GM19193 (cell line): ENCODE data around the gene SV2B.

Source experiments
- POLR2A ChIP-seq: IDR thresholded peaks from 4 replicates; pipeline ENCODE4 v1.6.1; 2011; ENCODE audit not compliant: insufficient read depth, insufficient read length; ENCODE audit errors: extremely low read depth

SV2B gene

DNA sequence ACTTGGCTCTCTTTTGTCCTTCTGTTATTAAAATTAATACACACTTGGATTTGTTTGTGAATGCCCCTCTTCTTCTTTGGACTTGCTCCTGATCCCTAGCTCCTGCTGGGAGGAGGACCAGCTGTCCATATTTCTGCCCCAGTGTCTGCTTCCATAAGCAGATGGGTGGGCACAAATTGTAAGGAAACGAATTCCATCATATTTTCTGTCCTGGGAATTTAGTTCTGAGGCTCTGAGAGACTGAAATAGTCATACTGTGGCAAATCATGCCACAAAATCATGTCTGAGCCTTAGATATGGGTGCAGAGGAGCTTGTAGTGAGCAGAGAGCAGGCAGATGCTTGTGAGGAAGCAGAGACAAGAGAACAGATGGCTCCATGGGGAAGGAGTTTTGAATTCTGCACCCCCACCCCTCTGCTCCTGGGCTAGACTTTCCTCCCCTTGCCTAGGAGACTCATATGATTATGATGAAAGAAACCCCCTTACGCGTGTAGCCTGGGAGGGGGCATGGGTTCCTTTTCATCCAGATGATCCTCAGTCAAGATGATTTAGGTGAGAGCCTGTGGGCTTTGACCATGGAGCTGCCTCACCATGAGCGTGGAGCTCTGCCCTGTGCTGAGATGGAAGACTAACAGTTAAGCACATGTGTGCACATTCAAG is 50.6 kb downstream of the SV2B start:
- TF ChIP-seq POLR2A: no peak

DNA sequence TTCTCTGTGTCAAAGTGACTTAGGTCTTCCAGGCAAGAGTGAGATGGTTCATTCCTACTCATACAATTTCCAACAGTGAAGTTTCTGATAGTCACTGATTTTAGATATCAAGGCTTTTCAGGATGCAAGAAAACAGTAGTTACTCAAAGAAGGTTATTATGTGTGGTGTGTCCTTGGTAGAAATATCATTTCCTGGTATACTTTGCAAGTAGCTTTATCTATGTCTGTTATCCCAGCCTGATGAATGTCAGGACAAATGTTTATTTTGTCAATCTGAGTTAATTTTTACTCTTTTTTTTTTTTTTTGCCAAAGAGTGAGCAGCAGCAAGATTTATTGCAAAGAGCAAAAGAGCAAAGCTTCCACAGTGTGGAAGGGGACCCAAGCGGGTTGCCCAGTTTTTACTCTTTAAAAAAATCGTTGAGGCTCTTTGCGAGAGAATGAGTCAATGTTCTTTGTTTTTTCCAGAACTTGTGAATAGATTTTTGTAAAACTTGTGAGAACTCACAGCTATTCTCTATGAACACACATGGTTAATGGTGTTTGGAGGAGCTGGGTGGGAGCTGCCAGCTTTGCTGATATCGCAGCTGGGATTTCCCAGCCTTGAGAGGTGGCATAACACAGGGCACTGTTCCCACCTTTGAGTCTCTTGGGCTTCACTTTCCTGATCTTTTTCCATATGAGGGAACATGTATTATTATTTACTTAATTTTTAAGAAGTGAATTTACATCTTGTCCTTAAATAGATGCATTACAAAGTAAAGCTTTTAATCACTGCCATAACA is 51.9 kb downstream of the SV2B start:
- no peak for TF ChIP-seq POLR2A

DNA sequence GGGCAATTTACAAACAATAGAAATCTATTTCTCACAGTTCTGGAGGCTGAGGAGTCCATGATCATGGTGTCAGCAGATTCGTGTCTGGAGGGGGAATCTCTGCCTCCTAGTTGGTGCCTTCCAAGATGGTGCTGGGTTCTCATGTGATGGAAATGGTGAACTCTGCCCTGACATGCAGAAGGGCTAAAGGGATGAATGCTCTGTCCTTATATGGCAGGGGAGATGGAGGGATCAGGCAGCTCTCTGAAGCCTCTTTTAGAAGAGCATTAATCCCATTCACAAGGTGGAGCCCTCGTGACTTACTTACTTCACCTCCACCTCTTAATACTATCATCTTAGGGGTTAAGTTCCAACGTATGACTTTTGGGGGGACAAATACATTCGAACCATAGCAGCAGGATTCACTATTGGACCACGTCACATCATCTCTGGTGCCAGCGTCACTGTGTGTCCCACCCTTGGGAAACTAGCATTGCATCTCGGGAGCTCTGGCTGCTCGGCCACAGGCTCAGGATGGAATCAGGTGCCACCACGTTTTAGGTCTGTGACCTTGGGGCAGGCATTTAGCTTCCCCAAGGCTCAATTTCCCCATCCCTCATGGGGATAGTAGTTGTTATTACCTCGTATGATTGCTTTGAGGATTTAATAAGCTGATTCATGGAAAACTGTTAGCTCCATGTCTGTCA is 53.0 kb downstream of the SV2B start:
- TF ChIP-seq POLR2A: no peak

DNA sequence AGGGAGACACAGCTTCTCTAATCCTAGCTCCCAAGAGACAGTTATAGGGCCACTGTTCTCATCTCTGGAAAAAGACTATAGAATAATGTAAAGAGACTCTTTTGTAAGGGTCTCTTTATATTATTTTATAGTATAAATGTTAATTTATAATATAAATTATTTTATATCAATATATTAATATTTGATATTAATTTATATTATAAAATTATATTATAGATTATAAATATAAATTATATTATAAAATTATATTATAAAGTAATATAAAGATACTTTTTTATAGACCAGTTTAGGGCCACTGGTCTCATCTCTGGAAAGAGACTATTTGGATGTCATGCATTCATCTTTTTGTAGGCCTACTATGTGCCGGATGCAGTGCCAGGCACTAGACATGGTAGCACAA is 53.9 kb downstream of the SV2B start:
- no peak for TF ChIP-seq POLR2A

DNA sequence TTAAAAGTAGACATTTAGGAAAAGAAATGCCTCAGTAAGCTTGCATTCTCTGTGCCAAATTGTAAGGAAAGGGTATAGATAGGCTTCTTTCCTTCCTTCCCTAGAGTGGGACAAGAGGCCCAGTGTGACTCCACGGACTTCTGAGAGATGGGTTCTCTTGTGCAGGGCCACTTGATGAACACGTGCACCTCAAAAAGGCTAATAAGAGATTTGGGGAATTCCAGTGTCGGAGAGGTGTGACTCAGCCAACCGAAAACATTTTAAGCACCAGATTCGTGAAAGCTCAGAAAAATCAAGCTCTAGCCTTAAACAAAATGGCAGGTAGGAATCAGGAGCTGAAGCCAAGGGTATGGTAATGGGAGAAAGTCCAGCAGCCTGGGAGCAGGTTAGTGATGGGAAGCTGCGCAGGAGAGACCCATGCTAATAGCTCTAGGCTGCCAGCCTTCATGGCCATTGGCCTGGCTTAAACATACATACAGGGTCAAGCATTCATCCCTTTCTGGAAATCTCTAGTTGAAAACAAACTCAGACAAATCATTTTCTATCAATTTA is 56.2 kb downstream of the SV2B start:
- TF ChIP-seq POLR2A: no peak

DNA sequence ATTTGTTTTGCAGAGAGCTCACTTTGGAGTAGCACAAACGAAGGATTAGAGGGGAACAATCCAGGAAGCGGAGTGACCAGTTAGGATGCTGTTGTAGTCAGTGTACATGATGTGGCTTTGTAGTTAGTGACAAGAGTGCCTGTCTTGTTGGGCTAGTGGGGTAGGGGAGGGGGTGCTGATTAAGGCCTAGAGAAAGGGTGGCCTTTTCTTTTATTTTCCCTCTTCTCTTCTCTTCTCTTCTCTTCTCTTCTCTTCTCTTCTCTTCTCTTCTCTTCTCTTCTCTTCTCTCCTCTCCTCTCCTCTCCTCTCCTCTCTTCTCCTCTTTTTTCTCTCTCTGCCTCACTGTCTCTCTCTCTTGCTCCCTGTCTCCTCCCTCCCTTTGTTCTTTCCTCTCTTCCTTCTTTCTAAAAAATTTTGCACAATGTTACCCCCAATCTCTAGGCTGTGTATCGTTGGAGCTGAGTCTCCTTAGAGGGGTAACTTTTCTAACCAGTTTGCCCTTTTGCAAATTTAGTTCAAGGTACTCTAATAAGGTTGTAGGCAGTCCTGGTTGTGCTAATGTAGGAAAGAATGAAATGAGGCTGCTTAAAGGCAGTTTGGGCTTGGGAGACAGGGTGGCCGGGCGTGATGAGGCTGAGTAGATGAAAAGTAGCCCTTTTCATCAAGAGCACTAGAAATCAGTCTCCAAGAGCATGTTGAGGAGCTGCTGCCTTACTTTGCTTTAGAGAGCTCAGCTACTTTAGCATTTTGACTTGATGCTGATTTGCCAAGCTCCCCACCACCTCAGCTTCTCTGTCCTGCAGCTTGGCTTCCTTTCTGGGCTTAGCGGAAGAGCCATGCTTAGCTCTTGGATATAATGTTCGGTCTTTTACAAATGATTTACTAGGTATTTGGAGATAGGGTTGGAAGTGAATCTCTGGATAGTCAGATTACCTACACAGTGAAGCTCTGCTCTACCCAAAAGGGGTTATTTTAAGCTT is 58.6 kb downstream of the SV2B start:
- TF ChIP-seq POLR2A: no peak

DNA sequence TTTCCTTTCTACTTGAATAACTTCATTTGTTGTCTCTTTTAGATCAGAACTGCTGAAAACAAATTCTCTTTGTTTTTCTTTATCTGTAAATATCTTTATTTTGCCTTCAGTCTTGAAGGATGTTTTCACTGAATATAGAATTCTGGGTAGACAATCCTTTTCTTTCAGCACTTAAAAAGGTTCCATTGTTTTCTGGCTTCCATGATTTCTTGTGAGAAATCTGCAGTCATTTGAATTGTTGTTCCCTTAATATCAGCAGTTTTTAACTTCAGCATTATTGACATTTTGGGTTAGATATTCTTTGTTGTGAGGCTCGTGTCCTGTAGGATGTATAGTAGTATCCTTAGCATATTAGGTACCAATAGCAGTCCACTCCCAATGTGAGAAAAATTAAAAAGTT is 65.8 kb downstream of the SV2B start:
- TF ChIP-seq POLR2A: no peak

DNA sequence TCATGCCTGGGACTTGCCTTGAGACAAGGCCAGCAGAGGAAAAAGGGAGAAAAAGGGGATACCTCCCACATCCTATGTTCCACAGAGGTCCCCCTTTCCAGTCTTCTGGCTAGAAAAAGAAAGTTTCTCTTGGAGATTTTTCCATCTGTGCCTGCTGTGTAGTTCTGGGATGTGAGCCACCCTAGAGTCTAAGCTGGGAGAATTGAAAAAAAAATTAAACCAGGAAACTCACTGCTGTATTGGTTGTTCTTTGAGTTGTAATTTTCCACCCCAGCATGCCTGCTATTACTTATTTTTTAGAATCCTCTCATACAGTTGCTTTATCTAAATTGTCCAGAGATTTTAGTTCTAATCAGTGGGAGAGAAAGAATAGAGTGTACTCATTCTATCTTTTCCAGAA is 68.4 kb downstream of the SV2B start:
- no peak for TF ChIP-seq POLR2A

DNA sequence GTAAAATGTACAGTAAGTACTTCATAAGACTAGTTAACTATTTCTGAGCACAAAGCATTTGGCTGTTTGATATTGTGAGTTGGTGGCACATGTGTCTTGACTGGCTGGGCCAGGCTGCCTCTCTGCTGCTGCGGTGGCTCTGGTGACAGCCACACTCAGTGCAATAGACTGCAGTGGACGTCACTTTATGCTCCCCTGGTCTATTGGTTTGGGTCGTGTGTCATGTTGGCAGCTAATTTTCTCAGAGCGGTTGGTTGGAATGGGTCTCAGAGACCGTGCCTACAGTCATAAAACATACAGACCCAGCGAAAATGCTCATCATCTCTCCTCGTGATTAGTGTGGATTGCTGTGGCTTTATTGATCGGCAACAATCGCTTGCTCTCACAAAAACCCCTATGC is 71.3 kb downstream of the SV2B start:
- no peak for TF ChIP-seq POLR2A

DNA sequence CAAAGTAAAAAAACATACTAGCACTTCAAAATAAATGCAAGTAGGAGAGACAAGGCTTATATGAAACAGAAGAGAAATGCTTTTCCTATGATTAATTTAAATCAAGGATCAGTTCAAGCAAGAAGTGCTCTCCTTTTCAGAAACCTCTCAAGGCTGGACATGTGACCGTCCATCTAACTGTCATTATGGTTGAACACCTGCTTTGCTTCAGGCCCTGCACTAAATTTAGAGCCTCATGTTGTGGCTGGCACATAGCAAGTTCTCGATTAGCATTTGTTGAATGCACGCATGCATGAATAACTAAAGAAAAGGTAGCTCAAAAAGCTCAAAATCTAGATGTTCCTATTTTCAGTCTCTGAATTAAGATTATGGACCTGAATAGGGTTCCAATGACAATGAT is 82.0 kb downstream of the SV2B start:
- no peak for TF ChIP-seq POLR2A

DNA sequence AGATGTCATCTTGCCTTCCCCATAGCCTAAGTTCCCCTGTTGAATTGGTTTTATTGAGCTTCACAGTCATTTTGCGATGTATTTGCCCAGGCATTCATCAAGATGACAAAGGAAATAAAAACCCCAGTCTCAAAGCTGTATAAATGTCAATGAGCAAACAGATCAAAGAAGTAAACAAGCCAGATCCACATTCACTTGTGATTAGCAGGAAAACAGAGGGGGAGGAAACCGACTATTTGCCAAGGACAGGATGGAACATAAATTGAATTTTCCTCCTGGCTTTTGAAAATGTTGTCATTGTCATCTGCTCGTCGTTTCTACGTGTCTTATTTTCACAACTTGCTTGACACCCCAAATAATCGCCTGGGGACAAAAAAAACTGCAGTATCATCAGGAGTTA is 83.5 kb downstream of the SV2B start:
- no peak for TF ChIP-seq POLR2A

DNA sequence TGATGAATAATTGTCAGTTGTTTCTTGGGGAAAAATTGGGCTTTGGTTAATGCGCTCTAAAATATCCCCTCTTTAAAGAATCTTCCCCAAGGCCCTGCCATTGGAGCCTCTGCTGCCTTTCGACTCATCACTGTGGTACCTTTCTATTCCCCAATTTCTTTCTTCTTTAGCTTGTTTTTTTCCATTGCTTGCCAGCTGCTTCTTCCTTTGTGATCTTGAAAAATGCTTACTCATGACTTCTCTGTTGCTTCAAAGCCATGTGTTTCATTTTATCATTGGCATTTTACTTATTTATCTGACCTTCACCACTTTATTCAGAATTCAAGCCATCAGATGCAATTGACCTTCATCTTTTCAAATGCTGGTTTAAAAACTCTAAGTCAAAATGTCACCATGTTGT is 84.4 kb downstream of the SV2B start:
- no peak for TF ChIP-seq POLR2A

DNA sequence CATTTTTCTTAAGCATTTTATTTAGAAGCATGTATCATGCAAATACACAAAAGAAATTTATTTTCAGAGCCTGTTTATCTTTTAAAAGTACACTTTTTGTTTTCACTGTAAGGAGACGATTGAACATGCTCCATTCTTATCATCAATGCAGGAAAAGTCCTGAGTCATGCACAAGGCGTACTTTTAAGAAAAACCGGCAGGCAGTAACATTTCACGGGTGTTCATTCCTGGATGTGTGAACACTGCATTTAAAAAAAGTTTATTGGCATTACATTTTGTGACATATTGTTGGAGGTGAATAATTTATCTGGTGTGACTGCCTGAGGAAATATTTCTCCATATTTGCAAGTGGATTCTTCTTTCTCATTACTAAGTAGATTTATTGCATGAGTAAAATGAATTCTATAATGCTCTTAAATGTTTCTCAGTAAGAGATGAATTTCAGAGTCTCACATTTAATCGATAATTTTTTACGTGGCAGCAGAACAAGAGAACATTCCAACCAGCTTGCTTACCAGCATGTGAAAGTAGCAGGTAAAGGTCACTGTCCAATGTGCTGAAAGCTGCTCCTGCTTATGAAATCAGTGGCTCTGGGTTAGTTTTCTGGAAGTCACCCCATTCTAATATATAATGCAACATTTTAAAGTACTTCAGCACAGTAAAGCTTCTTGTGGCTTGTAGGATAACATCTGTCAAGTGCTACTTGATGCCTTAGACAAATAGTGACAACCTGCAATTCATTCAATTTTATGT is 87.0 kb downstream of the SV2B start:
- TF ChIP-seq POLR2A: no peak

DNA sequence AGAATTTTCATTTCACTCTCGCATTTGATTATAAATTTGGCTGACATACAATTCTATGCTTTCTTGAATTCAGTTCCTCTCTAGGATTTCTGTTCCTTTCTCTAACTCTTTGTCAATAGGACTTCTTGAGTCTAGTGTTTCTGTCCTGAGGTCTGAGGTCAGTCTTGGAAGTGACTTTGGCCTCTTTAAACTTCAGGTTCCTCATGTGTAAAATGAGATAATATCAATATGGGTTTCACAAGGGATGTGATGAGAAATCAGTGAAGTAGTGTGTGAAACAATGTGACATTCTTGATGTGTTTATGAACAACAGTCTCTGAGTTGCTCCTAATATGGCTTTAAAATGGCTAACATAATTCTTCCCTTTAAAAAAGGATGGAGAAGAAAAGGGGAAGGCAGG is 92.2 kb downstream of the SV2B start:
- TF ChIP-seq POLR2A: no peak
